BJ (cell line): Measurements from ENCODE around the gene PACSIN2. TPM values are rescaled to one million over a fixed set of nuclear protein-coding genes. Genes with fewer than 3 reads are reported as not detected.

ENCODE experiments used
- CTCF ChIA-PET: fragments of 350-600 bp; formaldehyde crosslinking; extraction: SDS; loops from one replicate; lab custom pipeline; 2021; ENCODE audit warnings: antibody characterized with exemption, inconsistent platforms; lab: Yijun Ruan, JAX
- POLR2A ChIA-PET: fragments of 300-600 bp; sonication (Branson Sonifier 250); formaldehyde crosslinking; extraction: SDS; loops from one replicate; lab custom pipeline; 2021; ENCODE audit warnings: antibody characterized with exemption; lab: Charles Lee
- DNase-seq: peaks from one replicate; pipeline ENCODE4 v3.0.0-alpha.2; 2011; ENCODE audit warnings: low read depth
- H3K27me3 ChIP-seq: 2 replicates; pipeline ENCODE4 v1.6.0; 2011; ENCODE audit warnings: low read length; ENCODE audit not compliant: control insufficient read depth, insufficient read depth
- H3K36me3 ChIP-seq: 2 replicates; pipeline ENCODE4 v1.5.1; 2011; ENCODE audit warnings: low read length; ENCODE audit not compliant: control insufficient read depth, insufficient read depth
- H3K4me3 ChIP-seq: 2 replicates; pipeline ENCODE4 v1.5.1; 2011; ENCODE audit warnings: low read depth, mild to moderate bottlenecking, control low read depth, low read length
- polyA plus RNA-seq: library from polyadenylated mRNA; depleted of rRNA; stranded (reverse); fragments of >200 nt; gene quantifications from 2 replicates; pipeline ENCODE4 v1.2.3, GENCODE V29; 2011
- TF ChIP-seq, protein P1 (sequence below): IDR thresholded peaks from 2 replicates; pipeline ENCODE4 v1.5.1; 2011; ENCODE audit warnings: low read depth, mild to moderate bottlenecking, control low read depth, inconsistent platforms, low read length, moderate library complexity; ENCODE audit not compliant: insufficient read depth

Gene PACSIN2
- polyA plus RNA-seq, 1 experiment, result 86.3 TPM

GRCh38 chr22:43002202-43002586 lies 12.8 kb downstream of the PACSIN2 start:
- Histone ChIP-seq H3K36me3 (no peaks in the 10 kb centered on the region), H3K27me3 (no peaks in the 10 kb centered on the region), H3K4me3 (no peak overlapping the region)
- DNase-seq, result no peak
- TF ChIP-seq, protein P1, sequence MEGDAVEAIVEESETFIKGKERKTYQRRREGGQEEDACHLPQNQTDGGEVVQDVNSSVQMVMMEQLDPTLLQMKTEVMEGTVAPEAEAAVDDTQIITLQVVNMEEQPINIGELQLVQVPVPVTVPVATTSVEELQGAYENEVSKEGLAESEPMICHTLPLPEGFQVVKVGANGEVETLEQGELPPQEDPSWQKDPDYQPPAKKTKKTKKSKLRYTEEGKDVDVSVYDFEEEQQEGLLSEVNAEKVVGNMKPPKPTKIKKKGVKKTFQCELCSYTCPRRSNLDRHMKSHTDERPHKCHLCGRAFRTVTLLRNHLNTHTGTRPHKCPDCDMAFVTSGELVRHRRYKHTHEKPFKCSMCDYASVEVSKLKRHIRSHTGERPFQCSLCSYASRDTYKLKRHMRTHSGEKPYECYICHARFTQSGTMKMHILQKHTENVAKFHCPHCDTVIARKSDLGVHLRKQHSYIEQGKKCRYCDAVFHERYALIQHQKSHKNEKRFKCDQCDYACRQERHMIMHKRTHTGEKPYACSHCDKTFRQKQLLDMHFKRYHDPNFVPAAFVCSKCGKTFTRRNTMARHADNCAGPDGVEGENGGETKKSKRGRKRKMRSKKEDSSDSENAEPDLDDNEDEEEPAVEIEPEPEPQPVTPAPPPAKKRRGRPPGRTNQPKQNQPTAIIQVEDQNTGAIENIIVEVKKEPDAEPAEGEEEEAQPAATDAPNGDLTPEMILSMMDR, result no peak
- POLR2A ChIA-PET, result no interaction called here
- CTCF ChIA-PET, result interaction anchor here (0.6 to 2.4 kb wide), 5 partner anchors 9 to 182 kb away, joined by 3 to 6 read pairs (median 3); partner anchors contain the start of gene PACSIN2

DNA sequence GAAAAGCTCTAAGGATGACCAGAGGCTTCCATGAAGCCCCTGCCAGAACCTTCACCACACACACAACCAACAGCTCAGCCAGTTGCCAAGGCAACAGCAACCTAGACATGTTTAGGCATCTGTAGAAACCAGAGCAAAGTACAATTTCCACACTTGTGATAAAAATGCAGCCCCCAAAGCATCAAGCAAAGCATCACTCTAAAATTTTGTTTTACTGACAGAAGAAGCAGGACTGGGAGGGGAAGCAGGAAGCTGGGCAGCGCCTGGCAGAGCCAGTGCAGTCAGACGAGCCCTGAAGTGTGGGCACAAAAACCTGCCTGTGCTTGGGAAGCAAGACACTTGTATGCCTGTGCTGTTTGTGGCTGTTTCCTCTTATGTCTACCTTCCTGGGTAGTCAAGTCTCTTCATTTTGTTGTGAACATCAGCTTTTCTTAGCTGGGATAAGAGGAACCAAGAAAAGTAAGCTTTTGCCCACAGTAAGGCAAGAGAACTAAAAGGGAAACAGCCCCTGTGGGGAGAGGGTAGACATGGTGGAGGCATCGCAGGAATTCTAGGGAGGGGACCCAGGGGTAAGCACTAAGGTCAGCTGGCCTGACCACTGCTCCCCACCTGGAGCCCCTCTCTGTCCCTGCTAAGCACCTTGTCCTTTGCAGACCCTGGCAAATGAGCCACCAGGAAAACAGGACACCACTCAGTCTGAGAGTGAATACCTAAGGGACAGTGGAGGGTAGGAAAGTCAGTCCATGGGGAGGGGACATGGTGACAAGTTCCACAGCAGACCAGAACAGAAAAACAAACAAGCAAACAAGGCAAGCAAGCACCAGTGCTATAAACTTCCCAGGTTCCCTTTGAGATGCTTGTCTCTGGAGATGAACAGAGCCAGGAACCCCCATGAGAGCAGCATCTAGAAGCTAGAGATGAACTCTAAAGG lies 13.4 kb downstream of the PACSIN2 start:
- CTCF ChIA-PET, result interaction anchor here (0.6 to 2.4 kb wide), 5 partner anchors 8 to 182 kb away, joined by 3 to 6 read pairs (median 3); partner anchors contain the start of gene PACSIN2
- POLR2A ChIA-PET, result no interaction called here
- DNase-seq, result no peak
- Histone ChIP-seq H3K4me3 (no peak overlapping the region), H3K27me3 (no peaks in the 10 kb centered on the region), H3K36me3 (no peaks in the 10 kb centered on the region)
- TF ChIP-seq, protein P1, result no peak

- no peak for DNase-seq
- no peak overlapping the region for H3K4me3 ChIP-seq
- CTCF ChIA-PET, result interaction anchor here (2.4 kb wide), 1 partner anchor 12 kb away, joined by 6 read pairs; no protein-coding TSS in a partner anchor
- H3K36me3 ChIP-seq, result no peaks in the 10 kb centered on the region
- no peaks in the 10 kb centered on the region for H3K27me3 ChIP-seq
- POLR2A ChIA-PET, result no interaction called here
- TF ChIP-seq, protein P1, result no peak
These were observed 14.3 kb downstream of the PACSIN2 start for GRCh38 chr22:43000441-43001175.

DNA sequence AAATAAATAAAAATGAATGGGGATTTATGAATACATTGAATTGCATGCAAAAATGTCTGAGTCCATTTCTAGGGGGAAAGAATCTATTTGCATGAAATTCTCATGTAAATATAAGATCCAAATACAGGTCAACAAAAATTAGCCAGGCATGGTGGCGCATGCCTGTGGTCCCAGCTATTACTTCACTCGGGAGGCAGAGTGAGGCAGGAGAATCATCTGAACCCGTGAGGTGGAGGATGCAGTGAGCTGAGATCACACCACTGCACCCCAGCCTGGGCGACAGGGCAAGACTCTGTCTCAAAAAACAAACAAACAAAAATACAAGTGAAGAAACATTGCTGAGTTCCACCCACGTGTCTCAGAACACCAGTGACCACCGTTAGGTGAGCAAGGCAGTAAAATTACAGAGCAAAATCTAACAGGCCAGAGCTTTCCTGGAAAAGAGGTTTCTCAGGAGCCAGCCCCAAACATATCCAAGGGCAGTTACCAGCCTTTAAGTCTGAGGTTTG lies 17.3 kb downstream of the PACSIN2 start:
- POLR2A ChIA-PET, result interaction anchor here (0.6 kb wide), 1 partner anchor 18 kb away, joined by 10 read pairs; the partner anchor contains the start of gene PACSIN2
- CTCF ChIA-PET, result interaction anchor here (0.9 to 1.9 kb wide), 2 partner anchors 36 to 93 kb away, joined by 3 to 4 read pairs; no protein-coding TSS in a partner anchor
- no peak for DNase-seq

More for the DNA sequence above, 17.3 kb downstream of the PACSIN2 start:
- H3K27me3 ChIP-seq, result no peaks in the 10 kb centered on the region
- TF ChIP-seq, protein P1, result no peak
- H3K4me3 ChIP-seq, result no peak overlapping the region
- H3K36me3 ChIP-seq, result no peaks in the 10 kb centered on the region
